PFSK-1 (cell line): ENCODE data around the gene CHST15.

Experiments used
- REST ChIP-seq, 2 experiments: IDR thresholded peaks; 2 replicates each; pipeline versions ENCODE4 v1.6.1 to v1.8.0; 2011 to 2012; ENCODE audit warnings: low read depth in 2 of 2, low read length in 2 of 2, control low read depth in 1 of 2, inconsistent platforms in 1 of 2, mild to moderate bottlenecking in 1 of 2, moderate library complexity in 1 of 2; ENCODE audit not compliant: insufficient read depth in 1 of 2
- SIN3A ChIP-seq: IDR thresholded peaks from 2 replicates; pipeline ENCODE4 v1.6.1; 2012; ENCODE audit warnings: mild to moderate bottlenecking, low read length, moderate library complexity, borderline replicate concordance; ENCODE audit not compliant: insufficient read depth

GRCh38 chr10:124083740-124084397 is 9.5 kb downstream of the CHST15 start:
- TF ChIP-seq SIN3A (no peak), REST (IDR thresholded peaks at IDR 0.05; ENCODE audit: insufficient read depth in 1 of 2, low read depth in 2 of 2, low read length in 2 of 2) (no peak)
